GM18526 (cell line): Measurements from ENCODE around the gene DDX49.

ENCODE experiments used
- POLR2A ChIP-seq: IDR thresholded peaks from 3 replicates; pipeline ENCODE4 v1.6.1; 2011; ENCODE audit not compliant: insufficient read length; ENCODE audit errors: extremely low read depth

The DDX49 gene

DNA sequence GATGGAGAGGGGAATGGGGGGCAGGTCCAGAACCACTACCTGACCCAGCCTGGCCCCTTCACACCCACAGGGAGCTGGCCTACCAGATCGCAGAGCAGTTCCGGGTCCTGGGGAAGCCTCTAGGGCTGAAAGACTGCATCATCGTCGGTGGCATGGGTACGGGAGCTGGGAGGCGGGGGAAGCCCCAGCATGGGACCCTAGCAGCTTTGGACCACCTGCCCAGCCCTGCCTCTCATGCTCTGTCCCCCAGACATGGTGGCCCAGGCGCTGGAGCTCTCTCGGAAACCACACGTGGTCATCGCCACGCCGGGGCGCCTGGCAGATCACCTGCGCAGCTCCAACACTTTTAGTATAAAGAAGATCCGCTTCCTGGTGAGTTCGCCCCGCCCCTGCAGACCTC is 2.1 kb downstream of the DDX49 start:
- TF ChIP-seq POLR2A: no peak

DNA sequence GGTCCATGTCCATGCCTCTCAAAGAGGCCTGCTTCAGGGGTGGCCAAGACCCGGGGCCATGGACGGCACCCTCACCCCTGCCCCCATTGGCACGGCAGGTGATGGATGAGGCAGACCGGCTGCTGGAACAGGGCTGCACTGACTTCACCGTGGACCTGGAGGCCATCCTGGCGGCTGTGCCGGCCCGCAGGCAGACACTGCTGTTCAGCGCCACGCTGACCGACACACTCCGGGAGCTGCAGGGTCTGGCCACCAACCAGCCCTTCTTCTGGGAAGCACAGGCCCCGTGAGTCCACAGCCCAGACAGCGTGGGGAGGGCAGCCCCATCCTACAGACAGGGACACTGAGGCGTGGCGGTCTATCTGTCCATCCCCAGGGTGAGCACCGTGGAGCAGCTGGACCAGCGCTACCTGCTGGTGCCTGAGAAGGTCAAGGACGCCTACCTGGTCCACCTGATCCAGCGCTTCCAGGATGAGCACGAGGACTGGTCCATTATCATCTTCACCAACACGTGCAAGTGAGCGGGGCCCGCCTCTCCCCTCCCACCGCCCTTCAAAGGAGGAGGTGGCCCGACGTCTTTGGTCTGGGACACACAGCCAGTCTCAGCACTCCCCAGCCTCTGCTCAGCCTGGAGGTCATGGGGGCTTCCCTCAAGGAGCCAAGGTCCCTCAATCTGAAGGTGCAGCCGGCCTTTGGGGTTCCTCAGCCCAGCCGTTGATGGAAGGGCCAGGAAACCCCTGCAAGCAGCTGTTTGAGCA is 2.9 kb downstream of the DDX49 start:
- no peak for TF ChIP-seq POLR2A

DNA sequence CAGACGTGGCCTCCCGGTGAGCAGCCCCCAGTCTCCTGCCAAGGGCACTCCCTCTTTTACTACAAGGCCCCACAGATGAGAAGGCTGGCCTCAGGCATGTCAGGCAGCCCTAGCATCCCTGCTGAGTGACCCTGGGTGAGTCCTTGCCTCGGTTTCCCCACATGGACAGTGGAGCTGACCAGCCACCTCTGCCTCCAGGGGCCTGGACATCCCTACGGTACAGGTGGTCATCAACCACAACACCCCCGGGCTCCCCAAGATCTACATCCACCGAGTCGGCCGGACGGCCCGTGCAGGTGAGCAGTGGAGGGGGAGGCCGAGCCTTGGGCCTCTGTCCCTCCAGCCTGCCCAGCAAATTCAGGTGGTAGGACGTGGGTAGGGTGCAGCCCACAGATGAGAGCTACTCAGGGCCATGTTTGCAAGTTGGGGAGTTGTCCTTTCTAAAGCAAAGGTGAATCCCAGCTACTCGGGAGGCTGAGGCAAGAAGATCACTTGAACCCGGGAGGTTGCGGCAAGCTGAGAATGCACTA is 5.2 kb downstream of the DDX49 start:
- TF ChIP-seq POLR2A: no peak

DNA sequence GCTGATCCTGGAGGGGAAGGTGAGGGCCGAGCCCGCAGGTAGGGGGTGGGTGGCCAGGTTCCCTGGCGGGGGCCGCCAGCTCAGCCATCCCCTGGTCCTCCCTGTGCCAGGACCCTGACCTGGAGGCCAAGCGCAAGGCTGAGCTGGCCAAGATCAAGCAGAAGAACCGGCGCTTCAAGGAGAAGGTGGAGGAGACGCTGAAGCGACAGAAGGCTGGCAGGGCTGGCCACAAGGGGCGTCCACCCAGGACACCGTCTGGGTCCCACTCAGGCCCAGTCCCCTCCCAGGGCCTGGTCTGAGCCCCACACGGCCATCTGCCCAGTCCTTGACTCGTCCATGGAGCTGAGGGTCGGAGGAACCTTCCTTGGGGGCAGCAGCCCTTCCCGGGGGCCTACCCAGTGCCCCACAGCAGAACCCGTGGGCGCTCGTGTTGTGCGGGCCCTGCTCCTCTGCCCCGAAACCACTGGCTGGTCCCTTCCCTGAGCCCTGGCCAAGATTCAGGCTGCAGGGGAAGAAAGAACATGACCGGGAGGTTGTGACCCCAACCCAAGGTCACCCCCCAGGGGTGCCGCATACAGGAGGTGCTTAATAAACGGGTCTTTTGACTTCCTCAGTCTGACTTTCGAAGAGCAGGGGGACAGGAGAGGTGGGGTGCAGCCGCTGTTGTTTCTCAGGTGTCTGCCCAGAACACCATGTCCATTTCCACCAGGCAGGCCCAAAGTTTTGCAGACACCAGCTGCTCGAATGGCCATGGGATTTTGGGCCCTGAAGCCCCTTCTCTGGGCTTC is 8.7 kb downstream of the DDX49 start:
- no peak for TF ChIP-seq POLR2A

DNA sequence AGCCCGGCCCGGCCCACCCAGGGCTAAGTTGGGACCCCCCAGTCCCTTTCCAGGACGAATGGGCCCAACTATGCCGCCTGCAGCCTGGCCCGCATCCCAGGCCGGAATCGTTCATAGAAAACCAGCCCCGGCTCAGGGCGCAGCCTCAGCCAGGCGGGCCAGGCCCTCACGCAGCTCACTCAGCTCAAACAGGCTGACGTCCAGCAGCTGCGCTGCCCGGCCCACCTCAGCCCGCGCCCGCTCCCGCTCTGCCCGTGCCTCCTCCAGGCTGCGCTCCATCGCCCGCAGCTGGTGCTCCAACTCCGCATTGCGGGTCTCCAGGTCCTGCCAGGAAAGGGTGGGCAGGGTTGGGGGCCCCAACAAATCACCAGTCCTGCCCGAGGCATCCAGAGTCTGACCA is 9.8 kb downstream of the DDX49 start:
- TF ChIP-seq POLR2A: no peak

DNA sequence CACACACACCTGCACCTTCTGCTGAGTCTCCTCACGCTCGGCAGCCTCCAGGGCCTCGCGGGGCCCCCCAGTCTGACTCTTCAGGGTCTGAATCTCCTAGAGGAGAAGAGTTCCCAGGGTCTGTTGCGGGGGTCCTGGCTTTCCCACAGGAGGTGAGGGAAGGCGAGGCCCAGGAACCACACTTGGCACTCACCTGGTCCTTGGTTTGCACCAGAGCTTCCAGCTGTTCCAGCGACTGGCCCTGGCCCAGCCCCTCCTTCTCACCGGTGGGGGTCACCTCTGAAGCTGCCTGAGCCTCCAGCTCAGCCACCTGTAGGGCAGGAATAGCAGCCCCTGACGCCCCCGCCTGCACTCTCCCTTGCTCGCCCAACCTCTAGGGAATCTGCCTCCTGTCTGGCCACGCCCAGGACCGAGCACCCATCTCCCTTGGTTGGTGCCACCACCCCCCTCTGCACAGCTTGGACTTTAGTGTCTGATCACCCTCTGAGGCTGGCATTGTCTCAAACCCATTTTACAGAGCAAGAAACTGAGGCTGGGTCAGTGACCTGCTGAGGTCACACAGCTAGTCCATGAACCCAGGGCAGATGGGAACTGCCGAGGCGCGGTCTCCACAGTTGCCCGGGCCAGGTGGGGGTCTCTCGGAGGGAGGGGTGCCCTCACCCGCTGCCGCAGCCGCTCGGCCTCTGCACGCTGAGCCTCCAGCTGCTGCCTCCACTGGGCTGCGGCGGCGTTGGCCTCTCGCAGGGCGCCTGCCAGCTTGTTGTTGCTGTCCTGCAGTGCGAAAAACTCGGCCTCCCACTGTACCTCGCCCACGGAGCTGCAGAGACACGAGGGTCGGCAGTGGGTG is 12.0 kb downstream of the DDX49 start:
- TF ChIP-seq POLR2A: no peak

DNA sequence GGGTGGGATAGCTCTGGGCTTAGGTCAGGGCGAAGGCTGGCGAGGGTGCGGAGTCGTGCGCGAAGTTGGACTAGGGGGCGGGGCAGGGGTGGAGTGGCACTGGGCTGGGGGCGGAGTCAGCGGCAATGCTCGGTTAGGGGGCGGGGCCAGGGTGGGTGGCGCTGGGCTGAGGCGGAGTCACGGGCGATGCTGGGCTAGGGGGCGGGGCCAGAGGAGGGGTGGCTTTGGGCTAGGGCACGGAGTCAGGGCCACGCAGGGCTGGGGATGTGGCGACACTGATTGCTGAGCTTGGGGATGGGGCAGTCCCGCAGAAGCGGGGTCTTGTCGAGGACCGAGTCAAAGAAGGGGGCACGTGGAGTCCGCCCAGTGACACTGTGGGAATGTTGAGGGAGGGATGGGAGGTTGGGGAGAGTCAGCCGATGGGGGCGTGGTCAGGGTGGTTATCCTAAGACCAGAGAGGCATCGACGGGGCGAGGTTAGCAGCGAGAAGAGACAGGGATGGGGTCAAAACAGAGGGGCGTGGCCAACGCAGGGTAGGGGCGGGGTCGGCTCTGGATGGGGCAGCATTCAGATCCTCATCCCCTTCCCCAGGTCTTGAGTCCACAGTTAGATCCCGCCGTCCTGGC is 12.8 kb downstream of the DDX49 start:
- no peak for TF ChIP-seq POLR2A

DNA sequence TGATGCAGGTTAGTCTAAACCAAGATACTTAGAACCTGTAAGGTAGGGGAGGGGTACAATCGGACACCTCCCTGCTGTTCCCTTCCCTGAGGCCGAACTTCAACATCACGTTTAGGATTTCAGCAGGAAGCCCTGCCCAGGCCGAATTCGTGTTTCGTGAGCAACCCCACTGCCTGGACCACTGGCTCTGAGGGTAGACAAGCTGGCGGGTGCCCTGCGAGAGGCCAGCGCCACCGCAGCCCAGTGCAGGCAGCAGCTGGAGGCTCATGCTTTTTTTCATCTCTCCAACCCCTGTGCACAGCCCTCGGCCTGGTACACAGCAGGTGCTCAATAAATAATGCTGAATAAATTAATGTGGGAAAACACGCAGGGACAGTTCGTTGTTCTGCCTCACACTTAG is 13.8 kb downstream of the DDX49 start:
- no peak for TF ChIP-seq POLR2A

DNA sequence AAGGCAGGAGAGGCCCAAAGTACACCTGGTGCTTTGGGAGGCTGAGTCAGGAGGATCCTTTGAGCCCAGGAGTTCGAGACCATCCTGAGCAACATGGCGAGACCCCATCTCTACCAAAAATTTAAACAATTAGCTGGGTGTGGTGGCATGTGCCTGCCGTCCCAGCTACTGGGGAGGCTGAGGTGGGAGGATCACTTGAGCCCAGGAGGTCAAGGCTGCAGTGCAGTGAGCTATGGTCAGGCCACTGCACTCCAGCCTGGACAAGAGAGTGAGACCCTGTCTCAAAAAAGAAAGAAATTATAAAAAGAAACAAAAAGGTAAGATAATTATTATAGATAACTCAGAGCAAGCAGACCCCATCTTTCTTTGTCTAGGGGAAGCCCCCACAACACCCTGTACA is 19.6 kb downstream of the DDX49 start:
- no peak for TF ChIP-seq POLR2A

DNA sequence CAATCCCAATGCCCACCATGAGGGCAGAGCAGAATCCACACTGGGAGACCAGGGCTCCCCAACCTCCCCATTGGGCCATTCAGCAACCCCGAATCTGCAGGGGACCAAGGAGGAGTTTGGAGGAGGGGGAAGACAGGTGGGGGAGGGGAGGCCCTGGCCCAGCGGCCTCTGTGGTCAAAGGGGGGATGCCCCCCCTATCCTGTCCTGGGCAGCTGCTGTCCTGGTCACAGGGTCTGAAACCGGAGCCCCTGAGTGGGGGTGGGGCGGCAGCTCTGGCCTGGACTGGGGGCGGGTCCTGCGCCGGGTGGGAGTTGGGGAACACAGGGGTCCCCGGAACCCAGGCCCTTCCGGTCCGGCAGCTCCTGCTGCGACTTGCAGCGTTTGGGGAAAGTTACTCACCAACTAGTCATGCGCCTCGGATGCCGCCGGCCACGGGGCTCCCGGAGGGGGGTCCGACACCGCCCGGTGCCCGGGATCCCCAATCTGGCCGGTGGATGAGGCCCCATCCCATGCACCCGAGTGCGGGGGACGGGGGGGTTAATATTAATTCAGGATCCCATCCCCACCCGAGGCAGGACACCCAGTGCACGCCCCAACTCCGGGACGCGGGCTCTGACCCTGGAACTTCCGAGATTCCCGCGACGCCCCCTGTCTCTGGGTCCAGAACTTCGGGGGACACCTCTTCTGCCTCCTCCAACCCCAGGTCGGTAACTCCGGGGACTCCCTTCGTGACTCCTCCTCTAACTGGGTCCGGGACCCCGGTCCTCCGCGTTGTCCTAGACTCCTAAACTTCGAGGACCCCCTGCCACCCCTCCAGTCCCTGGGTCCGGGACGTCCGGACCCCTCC is 20.6 kb downstream of the DDX49 start:
- no peak for TF ChIP-seq POLR2A

DNA sequence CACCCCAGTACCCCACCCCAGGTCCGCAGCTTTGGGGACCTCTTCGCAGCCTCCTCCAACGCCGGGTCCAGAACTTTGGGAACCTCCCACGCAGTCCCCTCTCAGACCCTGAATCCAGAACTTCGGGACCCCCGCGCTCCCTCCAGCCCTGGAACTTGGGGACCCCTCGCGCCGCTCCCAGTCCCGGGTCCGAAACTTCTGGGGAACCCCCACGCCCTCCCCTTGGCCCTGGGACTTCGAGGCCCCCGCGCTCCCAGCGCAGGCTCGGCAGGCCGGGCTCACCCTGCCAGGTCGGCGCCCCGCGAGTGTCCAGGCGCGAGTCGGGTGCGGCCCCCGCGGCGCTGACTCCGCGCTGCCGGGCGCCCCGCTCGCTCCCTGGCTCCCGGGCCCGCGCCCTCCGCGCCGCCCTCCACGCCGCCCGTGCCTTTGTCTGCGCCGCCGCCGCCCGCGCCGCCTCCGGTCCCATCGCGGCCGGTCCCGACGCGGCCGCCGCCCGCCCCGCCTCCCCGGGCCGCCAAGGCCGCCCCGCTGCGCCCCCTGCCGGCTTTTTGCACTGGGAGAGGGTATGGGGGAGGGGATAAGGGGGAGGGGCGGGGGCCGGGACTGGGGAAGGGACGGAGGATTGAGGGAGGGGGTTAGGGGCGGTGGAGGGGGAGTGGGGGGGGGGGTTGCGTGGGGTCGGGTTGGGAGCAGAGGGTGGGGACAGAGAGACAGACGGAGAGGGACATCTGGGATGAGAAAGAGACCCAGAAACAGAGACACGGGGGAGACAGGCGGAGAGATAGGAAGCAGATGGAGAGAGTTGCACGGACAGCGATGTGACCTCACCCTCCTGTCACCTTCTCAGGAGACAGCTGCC is 21.5 kb downstream of the DDX49 start, which contains the start of gene HOMER3:
HOMER3 (minus strand) TSS at position 449 of the 859 bp plus-strand sequence. CDS start 2,235 bp downstream, outside the sequence.
- no peak for TF ChIP-seq POLR2A

DNA sequence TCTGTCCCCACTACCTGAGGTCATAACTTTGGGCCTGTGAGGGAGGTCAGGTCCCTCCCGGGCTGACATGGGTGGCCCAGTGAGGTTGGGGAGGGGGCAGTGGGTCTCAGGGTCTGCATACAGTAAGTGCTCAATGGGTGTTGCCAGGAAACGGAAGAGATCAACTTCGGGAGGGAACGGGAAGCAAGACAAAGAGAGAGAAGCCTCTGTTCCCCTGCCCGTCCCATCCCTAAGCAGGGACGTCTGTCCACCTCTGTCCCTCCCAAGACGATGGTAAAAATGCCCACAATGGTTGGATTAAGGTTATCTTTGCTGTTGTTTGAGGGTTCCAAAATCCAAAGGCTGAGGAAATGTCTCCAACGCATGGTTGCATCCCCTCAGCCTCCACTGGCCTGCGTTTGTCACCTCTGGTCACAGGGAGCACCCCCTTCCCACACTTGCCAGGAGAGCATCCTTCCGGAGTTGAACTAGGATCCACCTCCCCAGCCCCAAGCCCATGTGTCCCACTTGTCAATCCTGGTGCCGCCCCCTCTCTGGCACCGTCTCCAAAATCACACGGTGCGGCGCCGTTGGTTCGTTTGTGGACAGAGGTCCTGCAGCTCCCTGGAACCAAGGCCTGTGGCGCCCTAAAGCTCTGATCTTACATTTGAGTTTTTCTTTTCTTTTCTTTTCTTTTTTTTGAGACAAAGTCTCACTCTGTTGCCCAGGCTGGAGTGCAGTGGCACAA is 22.3 kb downstream of the DDX49 start:
- no peak for TF ChIP-seq POLR2A
